NCI-H1436 (cell line): Measurements from ENCODE around the gene CUTC.
"Not testable (repeated sequence)": the region's sequence is repeated elsewhere in the genome, so short reads cannot be mapped to it uniquely, and the experiment has no call there.

Source experiments
- DNase-seq: peaks from one replicate; lab custom pipeline; 2025; lab: John Stamatoyannopoulos, UW

CUTC gene

DNA sequence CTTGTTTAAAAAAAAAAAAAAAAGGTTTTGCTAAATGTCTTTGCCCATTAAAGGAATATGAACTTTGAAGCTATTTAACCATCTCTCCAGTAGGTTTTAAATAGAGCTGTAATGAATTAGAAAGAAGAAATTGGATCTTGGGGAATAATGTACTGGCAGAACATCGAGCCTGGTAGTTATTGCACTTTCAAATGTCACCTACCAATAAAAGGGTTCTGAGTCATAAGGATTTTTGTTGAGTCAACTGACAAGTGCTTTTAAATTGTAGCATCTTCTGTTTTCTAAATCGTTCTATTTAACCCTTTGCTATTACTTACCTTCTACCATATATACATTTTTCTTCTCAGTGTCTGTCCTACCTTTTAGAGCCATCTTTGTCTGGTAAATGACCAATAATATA lies 10.7 kb downstream of the CUTC start:
- no peak for DNase-seq

DNA sequence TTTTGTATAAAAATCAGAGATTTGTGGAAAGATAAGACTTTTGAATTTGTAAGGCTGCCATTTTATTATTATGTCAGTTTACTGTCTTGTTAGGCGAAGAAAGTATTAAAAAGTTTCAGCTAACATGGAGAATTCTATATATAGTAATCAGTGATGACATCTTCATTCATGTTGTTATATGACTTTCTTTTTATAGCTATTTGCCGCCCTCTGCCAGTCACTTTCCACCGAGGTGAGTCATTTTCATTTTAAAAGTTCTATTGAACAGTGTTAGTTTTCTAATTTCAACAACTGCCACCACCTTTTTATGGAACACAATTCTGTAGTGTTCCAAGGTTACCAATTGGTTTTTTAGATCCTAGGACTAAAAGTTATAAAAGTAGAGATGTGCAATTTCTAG lies 11.8 kb downstream of the CUTC start:
- DNase-seq, result no peak

DNA sequence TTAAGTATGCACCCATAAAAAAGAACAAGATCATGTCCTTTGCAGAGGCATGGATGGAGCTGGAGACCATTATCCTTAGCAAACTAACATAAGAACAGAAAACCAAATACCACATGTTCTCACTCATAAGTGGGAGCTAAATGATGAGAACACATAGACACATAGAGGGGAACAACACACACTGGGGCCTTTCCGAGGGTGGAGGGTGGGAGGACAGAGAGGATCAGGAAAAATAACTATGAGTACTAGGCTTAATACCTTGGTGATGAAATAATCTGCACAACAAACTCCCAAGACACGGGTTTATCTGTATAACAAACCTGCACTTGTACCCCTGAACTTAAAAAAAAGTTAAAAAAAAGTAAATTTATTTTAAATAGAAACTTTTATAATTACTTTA lies 14.1 kb downstream of the CUTC start:
- not testable (repeated sequence) for DNase-seq

DNA sequence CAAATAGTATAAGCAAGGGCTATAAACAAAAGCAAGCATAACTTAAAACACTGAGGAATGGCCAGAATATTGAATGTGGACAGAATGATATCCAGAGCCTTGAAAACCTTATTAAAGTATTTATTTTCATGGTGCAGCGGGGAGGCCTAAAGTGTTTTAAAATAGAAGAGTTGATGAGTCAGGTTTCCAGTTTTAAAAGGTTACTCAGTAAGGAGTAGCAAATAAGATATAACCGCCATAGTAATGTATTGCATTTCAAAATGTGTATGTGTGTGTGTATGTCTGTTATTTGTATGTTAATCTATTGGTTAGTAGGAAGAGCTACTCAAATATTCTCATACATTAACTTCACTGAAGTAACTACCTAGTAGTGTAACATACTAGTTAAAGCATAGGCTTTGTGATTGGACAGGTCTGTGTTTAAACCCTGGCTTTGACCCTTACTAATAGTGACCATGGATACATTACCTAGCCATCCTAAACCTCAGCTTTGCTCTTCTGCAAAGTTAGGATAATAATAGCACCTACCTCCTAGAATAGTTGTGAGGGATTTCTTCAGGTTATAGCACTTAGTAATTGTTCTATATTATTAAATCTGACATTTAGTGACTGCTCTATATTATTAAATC lies 16.9 kb downstream of the CUTC start:
- DNase-seq, result no peak

DNA sequence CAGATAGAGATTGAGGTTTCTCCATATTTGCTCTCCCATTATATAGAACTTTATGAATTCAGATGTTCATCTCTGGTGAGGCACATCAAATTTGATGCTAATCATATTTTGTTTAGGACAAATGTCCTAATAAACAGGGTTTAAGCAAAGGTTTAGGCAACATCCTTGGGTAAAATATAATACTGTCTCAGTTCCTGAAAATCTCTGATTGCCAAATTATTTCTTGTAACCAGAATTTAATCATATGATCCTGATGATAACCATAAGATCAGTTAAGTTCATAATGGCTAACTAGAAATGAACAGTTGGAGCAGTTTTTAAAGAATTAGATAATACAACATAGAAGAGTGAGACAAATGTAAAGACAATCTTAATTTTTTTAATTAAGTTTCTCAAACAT lies 18.6 kb downstream of the CUTC start:
- no peak for DNase-seq

DNA sequence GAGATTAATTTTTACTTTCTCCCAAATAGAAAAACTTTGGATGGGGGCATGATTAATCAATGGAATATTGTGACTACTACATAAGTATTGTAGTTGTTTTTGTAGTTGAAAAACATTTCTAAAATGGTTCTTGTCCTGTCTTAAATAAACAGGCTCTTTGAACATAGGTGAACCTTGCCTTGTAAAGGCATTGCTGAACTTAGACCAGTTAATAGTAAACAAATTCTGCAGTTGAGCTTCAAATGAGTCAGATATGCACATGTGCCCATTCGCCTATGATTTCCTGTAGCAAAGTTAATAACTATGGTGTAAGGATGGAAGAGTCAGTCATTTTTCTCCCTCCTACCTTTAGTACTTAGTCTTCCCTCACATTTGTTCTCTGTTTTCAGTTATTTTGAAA lies 22.6 kb downstream of the CUTC start:
- no peak for DNase-seq

DNA sequence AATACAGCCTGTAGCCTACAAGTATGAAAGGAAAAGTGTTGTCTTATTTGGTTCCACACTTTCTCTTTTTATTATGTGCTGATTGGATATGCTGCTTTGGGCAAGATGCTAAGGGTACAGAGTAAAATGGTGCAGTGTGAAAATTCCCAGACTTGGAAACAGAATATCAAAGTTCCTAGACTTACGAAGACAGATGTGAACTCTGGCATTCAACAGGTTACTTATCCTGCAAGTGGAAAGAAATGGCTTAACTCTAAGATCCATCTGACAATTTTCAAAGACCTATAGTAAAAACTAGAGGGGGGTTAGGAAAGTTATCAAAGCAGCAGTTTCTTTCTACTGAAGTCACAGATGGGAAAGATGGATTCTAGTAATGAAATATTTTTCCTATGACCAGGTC lies 24.1 kb downstream of the CUTC start:
- DNase-seq, result no peak

DNA sequence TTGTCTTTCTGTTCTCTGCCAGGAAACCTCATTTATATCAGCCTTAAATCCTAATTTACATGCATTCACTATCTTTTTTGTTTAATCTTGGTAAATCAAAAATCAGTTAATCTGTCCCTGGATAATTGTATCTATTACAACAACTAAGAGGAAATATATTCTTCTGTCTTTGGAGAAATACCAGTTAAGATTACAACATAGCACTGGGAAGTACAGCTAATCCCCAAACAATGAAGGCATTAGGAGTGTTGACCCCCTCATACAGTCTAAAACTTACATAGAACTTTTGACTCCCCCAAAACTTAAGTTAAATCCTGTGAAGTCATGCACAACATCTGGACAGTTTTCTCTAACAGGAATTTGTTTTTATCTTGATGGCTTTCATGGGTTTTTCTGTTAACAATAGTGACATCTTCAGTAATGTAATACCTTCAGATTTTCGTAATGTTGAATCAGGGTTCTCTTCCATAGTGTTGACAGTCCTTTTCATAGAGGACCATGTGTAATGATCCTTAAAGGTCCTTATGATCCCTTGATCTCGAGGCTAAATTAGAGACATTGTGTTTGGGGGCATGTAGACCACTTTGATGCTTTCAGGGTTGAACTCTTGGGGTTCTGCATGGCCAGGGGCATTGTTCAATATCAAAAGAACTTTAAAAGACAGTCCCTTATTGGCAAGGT lies 26.3 kb downstream of the CUTC start:
- no peak for DNase-seq

DNA sequence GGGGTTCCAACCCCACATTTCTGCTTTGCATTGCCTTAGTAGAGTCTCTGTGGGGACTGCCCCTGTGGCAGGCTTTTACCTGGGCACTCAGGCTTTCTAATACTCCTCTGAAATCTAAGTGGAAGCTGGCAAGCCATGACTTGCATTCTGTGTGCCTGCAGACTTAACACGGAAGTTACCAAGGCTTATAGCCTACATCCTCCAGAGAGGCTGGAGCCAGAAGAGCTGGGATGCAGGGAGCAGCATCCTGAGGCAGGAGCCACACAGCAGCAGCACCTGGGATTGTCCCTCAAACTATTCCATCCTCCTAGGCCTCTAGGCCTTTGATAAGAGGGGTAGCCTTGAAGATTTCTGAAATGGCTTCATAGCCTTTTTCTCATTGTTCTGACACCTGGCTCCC lies 28.3 kb downstream of the CUTC start:
- no peak for DNase-seq

DNA sequence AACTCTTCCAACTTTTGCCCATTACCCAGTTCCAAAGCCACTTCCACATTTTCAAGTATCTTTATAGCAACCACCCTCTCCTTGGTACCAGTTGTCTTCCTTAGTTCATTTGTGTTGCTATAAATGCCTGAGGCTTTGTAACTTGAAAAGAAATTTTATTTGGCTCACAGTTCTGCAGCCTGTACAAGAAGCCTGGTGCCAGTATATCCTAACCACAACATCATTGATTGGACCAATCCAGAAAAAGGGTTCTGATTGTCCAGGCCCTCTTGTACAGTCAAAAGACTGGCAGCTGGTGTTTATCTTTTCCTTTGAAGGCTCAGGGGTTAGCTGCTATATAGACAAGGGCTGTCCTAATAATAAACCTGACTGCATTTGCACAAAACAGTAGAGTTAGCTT lies 29.3 kb downstream of the CUTC start:
- no peak for DNase-seq

DNA sequence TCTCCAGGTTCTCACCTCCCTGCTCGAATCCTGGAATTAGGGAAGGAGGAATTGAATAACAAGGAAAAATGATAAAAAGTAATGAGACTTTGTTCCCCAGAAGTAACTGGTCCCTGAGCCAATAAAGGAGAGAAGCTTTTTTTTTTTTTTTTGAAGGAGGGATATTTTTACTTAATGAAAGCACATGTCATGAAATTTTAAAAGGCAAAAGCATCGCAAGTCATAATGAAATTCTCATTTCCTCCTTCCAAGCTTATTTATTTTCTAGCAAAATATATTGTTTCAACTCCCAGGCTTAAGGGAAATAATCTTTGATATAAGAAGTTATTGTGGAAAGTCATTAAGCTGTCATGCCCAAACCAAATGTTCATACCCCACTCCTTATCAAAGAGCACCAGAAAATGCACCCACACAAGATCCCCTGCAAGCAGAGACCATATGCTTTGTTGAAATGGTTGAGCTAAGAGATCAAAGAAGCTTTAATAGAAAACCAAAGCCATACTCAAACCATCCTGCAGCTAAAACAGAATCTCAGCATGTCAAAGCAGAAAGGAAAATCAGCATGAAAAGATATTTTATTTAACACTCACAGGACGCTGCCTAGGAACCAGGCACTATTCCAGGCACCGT lies 33.8 kb downstream of the CUTC start:
- DNase-seq, result no peak

DNA sequence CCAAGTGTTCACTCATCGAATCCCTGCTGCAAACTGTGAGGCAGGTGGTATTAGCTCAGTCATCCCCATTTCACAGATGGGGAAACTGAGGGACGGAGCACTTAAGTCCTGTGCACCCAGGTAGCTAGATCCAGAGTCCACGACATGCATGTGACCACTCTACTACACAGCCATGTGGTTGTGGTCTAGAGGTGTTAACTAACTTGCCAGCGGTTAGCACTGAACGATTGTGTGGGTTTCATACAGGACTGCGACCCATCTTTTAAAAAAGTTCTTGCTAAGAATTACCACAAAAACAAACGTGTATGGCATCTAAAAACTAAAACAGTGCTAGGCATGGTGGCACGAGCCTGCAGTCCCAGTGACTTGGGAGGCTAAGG lies 34.3 kb downstream of the CUTC start:
- no peak for DNase-seq

DNA sequence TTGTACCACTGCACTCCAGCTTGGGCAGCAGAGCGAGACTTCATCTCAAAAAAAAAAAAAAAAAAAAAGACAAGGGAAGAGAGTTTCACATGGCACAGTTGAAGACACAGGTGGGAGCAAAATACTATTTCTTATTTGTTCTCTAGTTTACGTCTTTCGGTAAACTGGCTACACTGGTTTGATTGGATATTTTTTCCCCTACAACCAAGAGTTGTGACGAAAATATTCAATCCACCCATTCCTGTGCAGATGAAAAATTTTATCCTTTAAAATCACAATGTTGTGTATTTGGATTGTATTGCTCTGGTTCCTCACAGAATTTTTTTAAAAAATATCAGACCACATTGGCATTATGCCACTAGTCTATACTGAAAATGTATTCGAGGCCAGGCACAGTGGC lies 35.9 kb downstream of the CUTC start:
- no peak for DNase-seq

DNA sequence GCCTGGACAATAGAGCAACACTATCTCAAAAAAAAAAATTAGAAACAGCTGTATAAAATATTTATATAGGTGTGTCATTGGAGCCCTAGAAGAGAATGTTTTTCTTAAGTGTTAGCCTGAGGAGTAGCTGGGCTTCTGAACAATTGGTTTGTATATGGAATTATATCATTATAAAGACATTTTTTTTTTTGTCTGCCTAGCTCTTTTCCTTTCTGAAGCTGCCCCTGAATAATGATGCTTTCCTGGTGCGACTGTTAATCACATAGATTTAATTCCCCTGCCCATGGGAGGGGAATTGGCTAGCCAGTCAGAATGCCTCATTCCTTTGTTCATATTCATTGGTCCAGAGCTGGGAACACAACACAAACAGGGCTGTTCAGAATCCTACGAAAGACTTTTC lies 36.5 kb downstream of the CUTC start:
- no peak for DNase-seq

DNA sequence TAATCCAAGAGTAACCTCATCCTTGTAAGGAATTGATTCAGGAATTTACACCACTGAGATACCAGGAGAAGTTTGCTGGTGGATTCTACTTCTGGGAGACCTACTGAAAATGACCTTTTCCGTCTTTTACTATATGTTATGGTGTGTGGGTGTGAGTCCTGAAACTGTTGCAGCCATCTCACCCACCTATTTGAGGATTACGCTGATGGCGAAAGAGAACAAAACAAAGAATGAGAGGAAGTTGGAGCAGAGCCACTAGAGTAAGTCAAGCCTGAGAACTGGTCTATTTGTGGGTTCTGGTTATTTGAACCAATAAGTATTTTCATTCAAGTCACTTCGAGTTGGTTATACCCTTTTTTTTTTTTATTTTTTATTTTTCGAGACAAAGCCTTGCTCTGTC lies 37.7 kb downstream of the CUTC start:
- no peak for DNase-seq

DNA sequence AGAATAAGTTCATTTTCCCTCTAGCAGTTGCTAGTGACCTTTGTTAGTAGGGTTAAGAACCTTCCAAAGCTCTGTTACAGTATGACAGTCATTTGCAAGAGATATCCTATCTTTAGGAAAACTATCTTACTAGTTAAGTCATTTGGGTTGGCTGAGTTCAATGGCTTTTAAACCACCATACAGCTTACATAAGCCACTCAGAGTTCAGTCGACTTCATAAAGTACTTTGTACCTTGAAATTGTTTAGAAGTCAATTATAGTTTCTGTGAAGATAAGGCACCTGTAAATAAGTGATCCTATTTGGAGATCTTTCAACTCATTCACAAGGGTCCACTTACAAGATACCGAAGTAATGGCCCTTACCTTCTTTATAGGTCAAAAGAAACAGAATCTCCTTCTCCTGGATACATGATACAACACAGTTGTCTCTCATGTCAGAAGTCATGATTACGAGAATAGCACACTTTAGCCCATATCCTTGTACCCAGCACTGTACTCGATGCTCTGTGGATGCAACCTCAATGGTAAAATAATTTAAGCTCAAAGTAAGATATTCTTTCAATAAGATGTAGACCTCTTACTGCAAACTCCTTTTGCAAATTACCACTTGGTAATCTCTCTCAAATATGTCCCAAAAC lies 38.5 kb downstream of the CUTC start:
- no peak for DNase-seq

DNA sequence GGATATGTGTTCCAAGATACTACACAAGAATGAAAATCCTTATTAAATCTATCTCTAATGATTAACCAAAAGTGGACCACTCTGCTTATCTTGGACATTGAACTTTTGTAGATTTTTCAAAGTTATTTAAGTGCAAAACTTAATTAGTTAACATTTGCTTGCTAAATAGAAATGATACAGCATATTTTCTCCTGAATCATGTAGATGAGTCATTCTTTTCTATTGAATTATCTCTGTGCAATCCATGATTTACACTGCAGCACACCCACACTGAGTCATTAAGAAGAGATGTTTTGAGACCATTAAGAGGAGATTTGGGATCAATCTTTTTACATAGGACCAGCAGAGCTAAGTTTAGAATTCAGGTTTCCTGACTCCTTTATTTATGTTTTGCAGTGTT lies 43.8 kb downstream of the CUTC start:
- no peak for DNase-seq

DNA sequence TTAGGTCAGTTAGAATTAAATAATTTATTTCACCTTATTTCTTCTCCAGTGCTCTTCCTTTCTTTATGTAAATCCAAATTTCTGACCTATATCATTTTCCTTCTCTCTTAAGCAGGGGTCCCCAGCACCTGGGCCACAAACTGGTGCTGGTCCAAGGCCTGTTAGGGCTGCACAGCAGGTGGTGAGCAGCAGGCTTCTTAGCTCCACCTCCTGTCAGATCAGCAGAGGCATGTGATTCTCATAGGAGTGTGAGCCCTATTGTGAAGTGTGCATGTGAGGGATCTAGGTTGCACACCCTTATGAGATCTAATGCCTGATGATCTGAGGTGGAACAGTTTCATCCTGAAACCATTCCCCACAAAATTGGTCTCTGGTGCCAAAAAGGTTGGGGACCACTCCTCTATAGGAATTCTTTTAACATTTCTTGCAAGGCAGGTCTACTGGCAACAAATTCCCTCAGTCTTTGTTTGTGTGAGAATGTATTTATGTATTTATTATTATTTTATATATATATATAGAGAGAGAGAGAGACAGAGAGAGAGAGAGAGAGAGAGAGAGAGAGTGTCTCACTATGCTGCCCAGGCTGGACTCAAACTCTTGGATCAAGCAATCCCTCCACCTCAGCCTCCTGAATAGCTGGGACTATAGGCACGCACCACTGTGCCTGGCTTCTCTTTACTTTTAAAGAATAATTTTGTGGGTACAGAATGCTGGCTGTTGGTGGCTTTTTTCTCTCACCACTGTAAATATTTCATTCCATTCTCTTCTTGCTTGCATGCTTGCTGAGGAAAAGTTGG lies 46.1 kb downstream of the CUTC start:
- no peak for DNase-seq

DNA sequence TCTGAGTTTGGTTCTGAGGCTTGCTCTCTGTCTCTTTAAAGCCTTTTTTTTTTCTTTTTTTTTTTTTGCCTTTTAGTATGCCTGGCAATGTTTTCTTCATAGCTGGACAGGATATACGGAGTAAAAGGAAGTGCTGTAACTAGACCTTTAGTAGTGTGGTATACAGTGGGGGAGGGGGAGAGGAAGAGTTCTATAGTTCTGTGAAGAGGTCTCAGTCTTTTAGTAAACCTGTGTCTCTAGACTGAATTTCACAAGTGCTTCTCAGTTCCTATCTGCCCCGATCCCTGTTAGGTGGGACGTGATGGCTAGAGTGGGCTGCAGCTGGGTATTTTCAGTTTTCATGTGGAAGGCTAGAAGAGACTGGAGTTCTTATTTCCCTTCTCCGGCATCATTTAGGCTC lies 47.3 kb downstream of the CUTC start:
- DNase-seq, result no peak

DNA sequence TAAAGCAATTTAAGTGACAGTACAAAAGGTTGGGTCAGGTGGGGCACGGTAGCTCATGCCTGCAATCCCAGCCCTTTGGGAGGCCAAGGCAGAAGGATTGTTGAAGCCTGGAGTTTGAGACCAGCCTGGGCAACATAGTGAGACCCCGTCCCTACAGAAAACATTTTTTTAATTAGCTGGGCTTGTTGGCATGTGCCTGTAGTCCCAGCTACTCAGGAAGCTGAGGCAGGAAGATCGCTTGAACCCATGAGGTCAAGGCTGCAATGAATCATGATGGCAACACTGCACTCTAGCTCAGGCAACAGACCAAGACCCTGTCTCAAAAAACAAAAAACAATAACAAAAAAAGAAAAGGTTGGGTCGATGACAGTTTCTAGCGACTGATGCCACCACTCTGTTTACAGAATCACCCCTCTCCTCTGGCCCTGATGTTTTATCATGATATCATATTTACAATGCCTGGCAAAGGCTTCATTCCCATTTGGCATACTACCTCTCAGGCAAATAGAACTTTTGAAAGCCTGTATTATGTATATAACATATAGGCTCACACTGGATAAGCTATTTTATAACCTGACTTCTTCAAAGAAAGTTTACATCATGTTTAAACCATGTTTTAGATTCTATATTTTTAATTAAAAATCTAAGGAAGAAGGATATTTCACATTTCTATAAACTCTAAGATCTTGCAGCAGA lies 49.8 kb downstream of the CUTC start:
- DNase-seq, result no peak

DNA sequence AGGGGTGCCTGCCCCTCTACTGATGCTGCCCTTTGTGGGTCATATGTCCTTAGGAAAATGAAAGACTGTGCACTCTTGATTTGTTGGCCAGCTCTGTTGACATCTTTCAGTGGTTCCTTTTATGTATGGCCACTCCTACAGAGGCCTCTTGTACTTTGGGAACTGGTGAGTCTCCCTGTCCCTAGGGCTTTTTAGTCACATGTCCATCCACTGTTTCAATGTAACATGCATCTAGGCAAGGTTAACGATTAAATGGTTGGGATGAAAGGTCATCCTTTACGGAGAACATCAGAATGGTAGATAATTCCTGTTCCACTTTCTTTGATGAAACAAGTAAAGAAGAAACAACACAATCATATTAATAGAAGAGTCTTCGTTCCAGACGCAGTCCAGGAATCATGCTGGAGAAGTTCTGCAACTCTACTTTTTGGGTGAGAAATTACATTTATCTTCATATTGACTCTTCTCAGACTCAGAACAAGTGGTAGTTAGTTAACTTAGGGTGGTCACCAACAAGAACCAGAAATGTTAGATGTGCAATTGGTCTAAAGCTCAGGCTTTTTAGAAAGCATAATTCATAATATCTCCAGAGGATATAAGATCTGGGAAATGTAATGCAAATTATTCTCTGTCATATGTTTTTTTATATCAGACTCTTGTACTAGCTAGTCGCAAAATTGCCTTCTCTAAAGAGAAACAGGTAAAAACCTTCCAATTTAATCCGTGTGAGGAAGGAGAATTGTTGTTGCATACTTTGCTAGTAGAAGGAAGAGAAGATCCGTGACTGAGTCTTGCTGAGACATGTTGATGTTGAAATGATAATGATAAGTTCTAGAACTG lies 50.6 kb downstream of the CUTC start, which contains the start of gene ABCC2:
Gene ABCC2 (plus strand): TSS at position 194 of the 840 bp plus-strand sequence. CDS start 205 bp downstream, at position 399.
- DNase-seq, result no peak
